Activated CD4-positive, alpha-beta T cell treated with anti-CD3 and anti-CD28 coated beads, Interleukin-2, amount 10 ng/mL, durations not matched to agents 7 days and 5 days (primary cell): ENCODE measurements around the gene ZMYND8. TPM values are rescaled to one million over a fixed set of nuclear protein-coding genes. Genes with fewer than 3 reads are reported as not detected.

Experiments used
- CTCF ChIA-PET: fragments of 350-600 bp; sonication (Branson Sonifier 250); formaldehyde crosslinking; loops from one replicate; lab custom pipeline; 2021; ENCODE audit warnings: antibody characterized with exemption; lab: Charles Lee
- POLR2A ChIA-PET: fragments of 350-600 bp; sonication (Branson Sonifier 250); formaldehyde crosslinking; loops from one replicate; lab custom pipeline; 2021; ENCODE audit warnings: antibody characterized with exemption; lab: Charles Lee
- DNase-seq: peaks from one replicate; pipeline ENCODE4 v3.0.0-alpha.2; 2020
- H3K27ac Mint-ChIP-seq: one replicate; pipeline ENCODE4 v1.8.0; 2021; ENCODE audit warnings: mild to moderate bottlenecking, moderate library complexity, mixed read lengths
- H3K27me3 Mint-ChIP-seq: one replicate; pipeline ENCODE4 v1.8.0; 2021; ENCODE audit warnings: mixed read lengths
- H3K36me3 Mint-ChIP-seq: one replicate; pipeline ENCODE4 v1.8.0; 2021; ENCODE audit warnings: low read depth, mixed read lengths
- H3K4me1 Mint-ChIP-seq: one replicate; pipeline ENCODE4 v1.8.0; 2021; ENCODE audit warnings: mixed read lengths
- H3K4me3 Mint-ChIP-seq: one replicate; pipeline ENCODE4 v1.8.0; 2021; ENCODE audit warnings: mild to moderate bottlenecking, moderate library complexity, mixed read lengths
- H3K9me3 Mint-ChIP-seq: one replicate; pipeline ENCODE4 v1.8.0; 2021; ENCODE audit warnings: mixed read lengths
- total RNA-seq, 2 experiments: library from RNA; stranded (reverse); gene quantifications; one replicate each; pipeline ENCODE4 v1.2.3, GENCODE V29; 2021

ZMYND8 gene
- total RNA-seq, 2 experiments from 2014 or later, result 44.6 to 55.6 TPM

- no peaks in the 10 kb centered on the region for H3K9me3 Mint-ChIP-seq
- H3K27me3 Mint-ChIP-seq, result no peaks in the 10 kb centered on the region
- POLR2A ChIA-PET, result interaction anchor here (0.6 to 1.4 kb wide), 2 partner anchors 57 to 82 kb away, joined by 4 to 7 read pairs; no protein-coding TSS in a partner anchor
These were observed 326 bp downstream of the ZMYND8 start for GRCh38 chr20:47356220-47356525.

GRCh38 chr20:47355489-47356219 is 845 bp downstream of the ZMYND8 start:
- Mint-ChIP-seq H3K4me1 (peaks cover 60% of the 10 kb centered on the region), H3K4me3 (peak overlapping the region; percentile 92), H3K27me3 (no peaks in the 10 kb centered on the region), H3K27ac (peak overlapping the region; percentile 99), H3K9me3 (no peaks in the 10 kb centered on the region), H3K36me3 (peaks cover 29% of the 10 kb centered on the region)
- peak; percentile 21 for DNase-seq
- ChIA-PET POLR2A (interaction anchor here (0.6 kb wide), 2 partner anchors 11 to 25 kb away, joined by 3 read pairs; no protein-coding TSS in a partner anchor), CTCF (interaction anchor here (0.9 to 9.0 kb wide), 8 partner anchors 12 to 150 kb away, joined by 3 to 81 read pairs (median 5); no protein-coding TSS in a partner anchor)

More at GRCh38 chr20:47356220-47356525, 326 bp downstream of the ZMYND8 start:
- CTCF ChIA-PET, result interaction anchor here (0.9 to 9.0 kb wide), 12 partner anchors 8 to 160 kb away, joined by 3 to 81 read pairs (median 4); no protein-coding TSS in a partner anchor
- Mint-ChIP-seq H3K36me3 (peaks cover 29% of the 10 kb centered on the region), H3K27ac (peak overlapping the region; percentile 99), H3K4me3 (peak overlapping the region; percentile 92), H3K4me1 (peaks cover 60% of the 10 kb centered on the region)
- no peak for DNase-seq

DNA sequence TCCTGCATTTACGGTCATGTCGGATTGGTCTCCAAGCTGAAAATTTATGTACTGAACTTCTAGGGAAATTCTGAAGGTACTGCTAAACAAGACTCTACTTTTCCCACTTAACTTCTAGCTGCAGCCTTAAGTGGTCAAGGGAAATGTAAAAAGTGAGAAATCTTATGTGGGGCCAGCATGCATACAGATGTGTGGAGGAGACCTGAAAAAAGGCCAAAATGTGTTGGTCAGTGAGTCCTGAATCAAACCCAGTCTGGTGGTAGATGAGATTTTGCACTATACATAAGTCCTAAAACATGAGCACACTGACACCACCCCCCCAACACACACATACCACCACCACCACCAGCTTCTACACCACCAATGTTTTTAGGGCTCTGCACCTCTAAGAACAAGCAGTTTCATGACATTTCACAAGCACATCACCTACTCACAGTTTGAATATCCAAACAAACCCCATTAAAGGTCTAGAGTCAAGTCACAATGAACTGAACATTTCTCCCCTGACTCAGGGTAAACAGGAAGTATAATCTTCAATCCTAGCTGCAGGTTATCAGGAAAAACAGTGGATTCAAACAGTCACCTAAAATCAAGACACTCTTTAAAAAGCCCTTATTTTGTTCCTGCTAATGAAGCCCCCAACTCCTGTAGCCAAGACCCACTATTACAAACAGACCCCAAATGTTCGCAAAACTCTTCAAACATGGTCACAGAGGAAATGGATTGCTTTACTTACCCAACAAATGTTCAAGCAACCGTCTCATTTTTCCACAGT is 1.6 kb downstream of the ZMYND8 start:
- ChIA-PET CTCF (interaction anchor here (1.3 to 9.0 kb wide), 5 partner anchors 9 to 82 kb away, joined by 3 to 81 read pairs (median 8); no protein-coding TSS in a partner anchor), POLR2A (interaction anchor here (0.6 kb wide), 2 partner anchors 12 to 26 kb away, joined by 3 read pairs; no protein-coding TSS in a partner anchor)
- H3K4me1 Mint-ChIP-seq, result peaks cover 60% of the 10 kb centered on the region
- H3K27me3 Mint-ChIP-seq, result no peaks in the 10 kb centered on the region
- peak overlapping the region; percentile 99 for H3K27ac Mint-ChIP-seq
- no peak for DNase-seq
- no peaks in the 10 kb centered on the region for H3K9me3 Mint-ChIP-seq
- peak overlapping the region; percentile 92 for H3K4me3 Mint-ChIP-seq
- H3K36me3 Mint-ChIP-seq, result peaks cover 29% of the 10 kb centered on the region

GRCh38 chr20:47354464-47354713 is 2.1 kb downstream of the ZMYND8 start:
- no peak for DNase-seq
- CTCF ChIA-PET, result interaction anchor here (1.3 to 9.0 kb wide), 4 partner anchors 9 to 82 kb away, joined by 3 to 81 read pairs (median 12); no protein-coding TSS in a partner anchor
- Mint-ChIP-seq H3K9me3 (no peaks in the 10 kb centered on the region), H3K4me1 (peaks cover 57% of the 10 kb centered on the region), H3K27ac (peak overlapping the region; percentile 99), H3K4me3 (peak overlapping the region; percentile 92), H3K27me3 (no peaks in the 10 kb centered on the region), H3K36me3 (peaks cover 29% of the 10 kb centered on the region)
- POLR2A ChIA-PET, result interaction anchor here (0.6 kb wide), 1 partner anchor 122 kb away, joined by 3 read pairs; no protein-coding TSS in a partner anchor

DNA sequence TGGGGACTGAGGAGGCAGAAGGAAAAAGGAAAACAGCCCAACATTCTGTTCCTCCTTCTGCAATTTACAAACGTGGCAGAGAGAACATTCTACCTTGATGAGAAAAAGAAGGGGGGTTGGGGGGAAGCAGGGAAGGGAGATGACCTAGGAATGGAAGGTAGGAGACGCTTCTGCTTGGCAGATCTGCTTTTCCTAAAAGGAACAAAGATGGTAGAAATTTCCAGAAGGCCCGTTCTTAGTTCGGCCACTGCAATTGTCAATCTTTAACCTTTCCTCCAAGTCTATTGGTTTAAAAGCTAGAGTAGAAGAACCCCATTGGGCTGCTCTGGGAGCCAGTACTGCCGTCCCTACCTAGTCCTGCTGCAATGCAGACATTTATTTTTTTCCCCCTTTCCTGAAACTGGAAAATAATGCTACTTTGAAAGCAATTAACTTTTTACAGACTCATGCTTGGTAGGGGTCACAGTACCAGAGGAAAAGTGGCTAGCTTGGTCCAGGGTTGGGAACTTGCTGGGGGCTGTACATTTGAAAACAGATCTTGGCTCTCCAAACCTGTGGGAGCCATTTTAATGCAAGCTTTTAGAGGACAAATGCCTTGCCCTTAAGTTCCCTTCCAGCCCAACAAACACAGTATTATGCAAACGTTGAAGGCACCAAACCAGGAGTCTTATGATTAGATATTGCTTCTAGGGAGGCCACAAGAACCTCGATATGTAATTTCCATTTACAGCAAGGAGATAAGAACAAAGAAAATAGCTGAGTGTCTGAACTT is 2.6 kb downstream of the ZMYND8 start:
- Mint-ChIP-seq H3K4me3 (peak overlapping the region; percentile 92), H3K27ac (peak overlapping the region; percentile 48), H3K9me3 (no peaks in the 10 kb centered on the region), H3K4me1 (peaks cover 52% of the 10 kb centered on the region), H3K27me3 (no peaks in the 10 kb centered on the region), H3K36me3 (peaks cover 29% of the 10 kb centered on the region)
- ChIA-PET POLR2A (interaction anchor here (0.6 kb wide), 1 partner anchor 121 kb away, joined by 3 read pairs; no protein-coding TSS in a partner anchor), CTCF (interaction anchor here (0.6 to 9.0 kb wide), 6 partner anchors 8 to 81 kb away, joined by 3 to 81 read pairs (median 6); no protein-coding TSS in a partner anchor)
- DNase-seq, result no peak

DNA sequence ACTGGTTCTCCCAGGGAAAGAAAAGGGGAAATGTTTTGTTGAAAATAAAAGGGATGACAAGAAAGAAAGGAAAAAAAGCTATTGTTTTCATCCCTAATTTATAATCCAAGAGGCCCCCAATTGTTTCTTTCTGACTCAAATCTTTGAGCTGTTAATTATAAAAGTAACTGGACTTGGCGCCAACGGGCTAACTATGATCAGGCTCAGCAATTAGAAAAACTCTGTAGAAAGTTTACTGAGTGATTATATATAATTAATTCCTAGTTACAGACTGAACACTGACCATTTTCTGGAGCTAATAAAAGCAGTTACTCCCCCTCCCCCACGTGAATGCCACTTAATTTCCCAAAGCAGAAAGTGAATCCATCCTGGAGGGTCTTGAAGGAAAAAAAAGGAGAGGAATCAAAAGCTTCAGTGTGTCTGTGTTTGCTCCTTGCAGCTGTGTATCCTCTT is 3.2 kb downstream of the ZMYND8 start:
- no peaks in the 10 kb centered on the region for H3K27me3 Mint-ChIP-seq
- peaks cover 46% of the 10 kb centered on the region for H3K4me1 Mint-ChIP-seq
- no peaks in the 10 kb centered on the region for H3K9me3 Mint-ChIP-seq
- H3K27ac Mint-ChIP-seq, result peak overlapping the region; percentile 21
- H3K4me3 Mint-ChIP-seq, result peak overlapping the region; percentile 24
- CTCF ChIA-PET, result interaction anchor here (0.6 to 9.0 kb wide), 4 partner anchors 10 to 56 kb away, joined by 3 to 81 read pairs (median 6); no protein-coding TSS in a partner anchor
- POLR2A ChIA-PET, result no interaction called here
- H3K36me3 Mint-ChIP-seq, result peaks cover 29% of the 10 kb centered on the region
- DNase-seq, result no peak

- no peaks in the 10 kb centered on the region for H3K9me3 Mint-ChIP-seq
- POLR2A ChIA-PET, result no interaction called here
- peak overlapping the region; percentile 59 for H3K4me3 Mint-ChIP-seq
- no peaks in the 10 kb centered on the region for H3K27me3 Mint-ChIP-seq
- no peak for DNase-seq
- peak overlapping the region; percentile 80 for H3K27ac Mint-ChIP-seq
- peaks cover 32% of the 10 kb centered on the region for H3K36me3 Mint-ChIP-seq
- CTCF ChIA-PET, result interaction anchor here (0.6 to 9.0 kb wide), 8 partner anchors 8 to 82 kb away, joined by 3 to 81 read pairs (median 4); no protein-coding TSS in a partner anchor
- H3K4me1 Mint-ChIP-seq, result peaks cover 46% of the 10 kb centered on the region
These were observed 3.9 kb downstream of the ZMYND8 start for GRCh38 chr20:47352332-47353238.

GRCh38 chr20:47351643-47352331 is 4.7 kb downstream of the ZMYND8 start:
- POLR2A ChIA-PET, result no interaction called here
- H3K4me3 Mint-ChIP-seq, result peak overlapping the region; percentile 59

GRCh38 chr20:47350691-47351545 is 5.6 kb downstream of the ZMYND8 start:
- POLR2A ChIA-PET, result interaction anchor here (1.2 kb wide), 1 partner anchor 8 kb away, joined by 5 read pairs; no protein-coding TSS in a partner anchor
- Mint-ChIP-seq H3K27ac (peak overlapping the region; percentile 80), H3K4me1 (peaks cover 48% of the 10 kb centered on the region), H3K27me3 (no peaks in the 10 kb centered on the region), H3K4me3 (no peak overlapping the region), H3K36me3 (peaks cover 44% of the 10 kb centered on the region), H3K9me3 (no peaks in the 10 kb centered on the region)
- DNase-seq, result no peak
- CTCF ChIA-PET, result interaction anchor here (0.7 to 1.3 kb wide), 5 partner anchors 11 to 157 kb away, joined by 3 to 8 read pairs (median 3); no protein-coding TSS in a partner anchor

More at GRCh38 chr20:47351643-47352331, 4.7 kb downstream of the ZMYND8 start:
- no peaks in the 10 kb centered on the region for H3K9me3 Mint-ChIP-seq
- H3K27ac Mint-ChIP-seq, result peak overlapping the region; percentile 80
- no peaks in the 10 kb centered on the region for H3K27me3 Mint-ChIP-seq
- H3K36me3 Mint-ChIP-seq, result peaks cover 39% of the 10 kb centered on the region
- CTCF ChIA-PET, result interaction anchor here (0.6 to 2.9 kb wide), 8 partner anchors 9 to 158 kb away, joined by 3 to 8 read pairs (median 4); no protein-coding TSS in a partner anchor
- no peak for DNase-seq
- H3K4me1 Mint-ChIP-seq, result peaks cover 47% of the 10 kb centered on the region

DNA sequence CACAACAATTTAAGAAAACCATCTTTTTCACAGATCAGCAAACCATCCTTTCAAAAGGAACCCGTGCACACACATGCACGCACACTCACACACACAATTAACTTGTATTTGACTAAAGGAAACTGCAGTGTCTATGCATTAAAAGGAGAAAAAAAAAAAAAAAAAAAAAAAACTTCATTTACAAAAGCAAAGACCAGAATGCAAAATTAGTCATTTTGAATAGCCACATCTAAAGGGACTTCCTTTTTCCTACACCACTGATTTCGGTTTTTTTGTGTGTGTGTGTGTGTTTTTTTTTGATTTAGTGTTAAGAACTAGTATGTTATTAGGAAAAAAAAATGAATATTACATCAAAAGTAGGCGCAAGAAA is 6.3 kb downstream of the ZMYND8 start:
- ChIA-PET POLR2A (interaction anchor here (1.2 kb wide), 1 partner anchor 9 kb away, joined by 5 read pairs; no protein-coding TSS in a partner anchor), CTCF (interaction anchor here (0.9 to 1.2 kb wide), 3 partner anchors 10 to 17 kb away, joined by 3 to 4 read pairs (median 3); no protein-coding TSS in a partner anchor)
- no peak for DNase-seq

More for the DNA sequence above, 6.3 kb downstream of the ZMYND8 start:
- no peaks in the 10 kb centered on the region for H3K9me3 Mint-ChIP-seq
- peaks cover 43% of the 10 kb centered on the region for H3K36me3 Mint-ChIP-seq
- H3K27ac Mint-ChIP-seq, result no peak overlapping the region
- H3K4me3 Mint-ChIP-seq, result no peak overlapping the region
- no peaks in the 10 kb centered on the region for H3K27me3 Mint-ChIP-seq
- peaks cover 45% of the 10 kb centered on the region for H3K4me1 Mint-ChIP-seq
